Large intestine (tissue), 3 donors: Measurements from ENCODE around the gene HTR3A. TPM values are rescaled to one million over a fixed set of nuclear protein-coding genes. Genes with fewer than 3 reads are reported as not detected.
A peak's percentile ranks its signal among the peaks of the same experiment; 100 is the strongest.

Experiments used
- DNase-seq, 2 donors: peaks; one replicate each; pipeline versions ENCODE4 v3.0.0 to v3.0.0-alpha.2; 2013
- H3K27ac ChIP-seq: one replicate; pipeline ENCODE4 v1.5.1; 2013; ENCODE audit warnings: low read length
- H3K27me3 ChIP-seq: 2 replicates; pipeline ENCODE4 v1.6.1; 2013; ENCODE audit warnings: low read length; ENCODE audit not compliant: control insufficient read depth, insufficient read depth
- H3K36me3 ChIP-seq: 2 replicates; pipeline ENCODE4 v1.6.1; 2013; ENCODE audit warnings: low read length; ENCODE audit not compliant: control insufficient read depth, insufficient read depth
- H3K4me1 ChIP-seq: one replicate; pipeline ENCODE4 v1.6.1; 2013; ENCODE audit warnings: low read length; ENCODE audit not compliant: control insufficient read depth, insufficient read depth
- H3K4me3 ChIP-seq: one replicate; pipeline ENCODE4 v1.5.1; 2013; ENCODE audit warnings: low read length
- H3K9me3 ChIP-seq: one replicate; pipeline ENCODE4 v1.6.1; 2013; ENCODE audit warnings: mild to moderate bottlenecking, low read depth, low read length, moderate library complexity; ENCODE audit not compliant: control insufficient read depth
- WGBS: methylation state at CpG from one replicate; pipeline ENCODE4 v1.1.5; 2013; ENCODE audit warnings: low lambda C conversion rate; ENCODE audit not compliant: insufficient coverage; 5-methylcytosine and 5-hydroxymethylcytosine counted together
- polyA plus RNA-seq: library from polyadenylated mRNA; unstranded; fragments of 120-200 nt; gene quantifications from one replicate; pipeline ENCODE4 v1.2.1, GENCODE V29; 2013

Gene HTR3A
- polyA plus RNA-seq, 1 donor: 2.1 TPM

GRCh38 chr11:114033066-114033465, 58.2 kb downstream of the HTR3A start:
- 100% methylated on average over 1 of the region's 5 CpGs for WGBS
- no peak for DNase-seq
- Histone ChIP-seq H3K9me3 (no peaks in the 10 kb centered on the region), H3K4me3 (no peak overlapping the region), H3K36me3 (no peaks in the 10 kb centered on the region), H3K27ac (no peak overlapping the region), H3K27me3 (peaks cover 4% of the 10 kb centered on the region), H3K4me1 (peaks cover 5% of the 10 kb centered on the region)

- DNase-seq: no peak
- H3K27me3 ChIP-seq: peaks cover 4% of the 10 kb centered on the region
- no CpG with 5 or more reads among the region's 2 CpGs for WGBS
- H3K36me3 ChIP-seq: no peaks in the 10 kb centered on the region
- H3K4me3 ChIP-seq: no peak overlapping the region
- no peak overlapping the region for H3K27ac ChIP-seq
- peaks cover 5% of the 10 kb centered on the region for H3K4me1 ChIP-seq
- no peaks in the 10 kb centered on the region for H3K9me3 ChIP-seq
These were observed 58.7 kb downstream of the HTR3A start for GRCh38 chr11:114033572-114033971.

- Histone ChIP-seq H3K9me3 (no peaks in the 10 kb centered on the region), H3K27me3 (no peaks in the 10 kb centered on the region), H3K4me3 (no peak overlapping the region), H3K4me1 (peaks cover 7% of the 10 kb centered on the region), H3K27ac (no peak overlapping the region), H3K36me3 (no peaks in the 10 kb centered on the region)
- WGBS: no CpG with 5 or more reads among the region's 11 CpGs
- DNase-seq: no peak
These were observed 60.0 kb downstream of the HTR3A start for GRCh38 chr11:114034956-114035355.

- Histone ChIP-seq H3K27me3 (no peaks in the 10 kb centered on the region), H3K4me1 (peaks cover 15% of the 10 kb centered on the region), H3K27ac (no peak overlapping the region), H3K9me3 (no peaks in the 10 kb centered on the region), H3K4me3 (peak overlapping the region; percentile 19), H3K36me3 (no peaks in the 10 kb centered on the region)
- peak; percentile 57 to 72 for DNase-seq
- whole genome bisulfite sequencing: no CpG with 5 or more reads among the region's 37 CpGs
These were observed 61.4 kb downstream of the HTR3A start for GRCh38 chr11:114036147-114036811.

- DNase-seq: no peak
- Histone ChIP-seq H3K9me3 (no peaks in the 10 kb centered on the region), H3K4me1 (peaks cover 15% of the 10 kb centered on the region), H3K4me3 (no peak overlapping the region), H3K27ac (no peak overlapping the region), H3K36me3 (no peaks in the 10 kb centered on the region), H3K27me3 (no peaks in the 10 kb centered on the region)
- WGBS: no CpG with 5 or more reads among the region's 3 CpGs
These were observed 62.0 kb downstream of the HTR3A start for GRCh38 chr11:114036958-114037357.

- Histone ChIP-seq H3K27ac (no peak overlapping the region), H3K36me3 (no peaks in the 10 kb centered on the region), H3K4me1 (peaks cover 15% of the 10 kb centered on the region), H3K9me3 (no peaks in the 10 kb centered on the region), H3K27me3 (no peaks in the 10 kb centered on the region), H3K4me3 (no peak overlapping the region)
- WGBS: 87% methylated on average over 3 of the region's 3 CpGs
- no peak for DNase-seq
These were observed 64.6 kb downstream of the HTR3A start for GRCh38 chr11:114039551-114039950.

Other genes starting within 250 kb of the HTR3A start
- 14.7 TPM for gene ZW10, start 201.4 kb upstream of the HTR3A start, polyA plus RNA-seq
- not detected for gene CLDN25, start 195.3 kb upstream of the HTR3A start, polyA plus RNA-seq
- gene USP28, start 99.5 kb upstream of the HTR3A start, polyA plus RNA-seq: 35.6 TPM
- gene HTR3B, start 70.3 kb upstream of the HTR3A start, polyA plus RNA-seq: 0.34 TPM
- gene ZBTB16, start 84.6 kb downstream of the HTR3A start, polyA plus RNA-seq: 2.8 TPM